Measurements from ENCODE around the gene HOXD13.

The HOXD13 gene

DNA sequence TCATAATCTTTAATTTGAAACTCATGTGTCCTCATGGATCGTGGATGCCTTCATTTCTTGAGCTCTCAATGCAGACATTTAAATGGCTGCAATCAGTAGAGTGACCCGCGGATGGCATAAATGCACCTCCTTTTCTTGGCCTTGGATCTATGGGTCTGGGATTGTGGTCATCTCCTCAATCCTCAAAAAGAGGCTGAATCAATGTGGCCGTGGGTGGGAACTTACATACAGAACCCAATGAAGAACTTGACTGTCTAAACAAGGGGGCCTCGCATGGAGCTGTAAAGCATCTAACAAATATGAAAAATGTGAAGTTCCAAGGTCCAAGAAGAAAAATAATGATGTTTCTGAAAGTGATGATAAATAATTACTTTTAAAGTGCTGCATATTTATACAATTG, 2.9 kb downstream of the HOXD13 start:
- DNase-seq: no peak

DNA sequence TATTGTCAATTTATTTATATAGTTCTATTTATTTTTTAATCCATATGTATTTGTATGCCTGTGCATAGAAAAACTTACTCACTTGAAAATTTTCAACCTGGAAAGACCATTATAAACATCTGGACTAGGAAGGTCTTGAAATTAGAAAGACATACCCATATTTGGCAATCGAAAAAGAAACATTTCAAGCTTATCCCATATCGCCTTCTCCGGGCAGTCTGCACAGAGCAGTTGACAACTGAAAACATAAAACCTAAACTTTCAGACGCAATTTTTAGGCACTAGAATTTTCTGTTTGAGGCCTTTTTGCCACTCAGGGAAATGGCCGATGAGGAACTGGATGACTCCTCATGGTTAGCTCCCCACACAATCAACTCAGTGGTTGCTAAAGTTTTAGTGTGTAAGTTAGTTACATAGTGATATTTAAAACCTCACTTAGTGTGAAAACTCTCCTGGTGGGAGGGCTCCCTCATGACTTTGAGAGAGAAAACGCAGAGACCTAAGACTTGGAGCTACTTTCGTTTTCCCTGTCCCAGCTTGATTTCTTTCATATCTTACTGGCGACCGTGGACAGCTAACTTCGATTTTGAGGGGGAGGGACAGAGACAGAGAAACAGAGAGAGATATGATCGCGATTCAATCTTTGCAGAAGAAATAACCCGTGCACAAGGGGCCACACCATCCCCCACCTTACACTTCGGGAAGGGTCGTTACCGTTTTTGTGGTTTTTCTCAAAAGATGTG, 3.9 kb downstream of the HOXD13 start:
- no peak for DNase-seq

DNA sequence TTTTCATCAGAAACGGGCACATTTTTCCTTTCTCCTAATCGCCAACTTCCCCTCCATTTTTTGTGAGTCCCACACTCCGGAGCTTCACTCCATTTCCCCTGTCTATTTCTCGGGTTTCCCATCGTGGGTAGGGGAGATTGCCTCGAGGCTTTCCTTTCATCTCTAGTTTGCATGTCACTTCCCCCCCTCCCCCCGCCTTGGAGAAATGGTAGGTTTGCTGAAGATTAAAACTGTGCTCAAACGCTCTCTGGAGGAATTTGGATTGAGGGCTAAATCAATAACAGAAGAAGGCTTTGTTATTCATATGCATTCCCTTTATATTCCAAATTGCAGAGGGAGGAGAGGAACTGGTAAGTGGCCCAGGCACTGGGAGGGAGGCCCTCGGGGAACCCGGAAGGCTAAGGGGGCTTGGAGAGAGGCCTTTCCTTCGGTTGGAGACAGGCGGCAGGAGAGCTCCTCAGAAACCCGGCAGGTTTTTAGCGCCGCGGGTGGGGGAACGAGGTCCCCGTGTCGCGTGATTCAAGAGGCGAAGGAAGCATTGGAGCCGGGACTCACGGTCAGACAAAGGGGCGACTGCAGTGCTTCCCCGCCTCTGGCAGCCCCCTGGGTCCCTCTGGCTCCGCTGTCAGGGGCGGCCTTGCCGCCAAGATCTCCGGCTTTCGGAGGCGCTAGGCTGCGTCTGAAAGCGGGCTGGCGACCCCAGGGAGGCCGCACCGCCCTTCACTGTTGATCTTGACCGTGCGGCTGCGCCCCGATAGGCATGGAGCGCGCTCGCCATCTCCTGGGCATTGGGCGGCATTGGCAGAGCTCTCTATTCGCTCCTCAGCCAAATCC, 4.7 kb downstream of the HOXD13 start:
- peak; percentile 40 for DNase-seq

DNA sequence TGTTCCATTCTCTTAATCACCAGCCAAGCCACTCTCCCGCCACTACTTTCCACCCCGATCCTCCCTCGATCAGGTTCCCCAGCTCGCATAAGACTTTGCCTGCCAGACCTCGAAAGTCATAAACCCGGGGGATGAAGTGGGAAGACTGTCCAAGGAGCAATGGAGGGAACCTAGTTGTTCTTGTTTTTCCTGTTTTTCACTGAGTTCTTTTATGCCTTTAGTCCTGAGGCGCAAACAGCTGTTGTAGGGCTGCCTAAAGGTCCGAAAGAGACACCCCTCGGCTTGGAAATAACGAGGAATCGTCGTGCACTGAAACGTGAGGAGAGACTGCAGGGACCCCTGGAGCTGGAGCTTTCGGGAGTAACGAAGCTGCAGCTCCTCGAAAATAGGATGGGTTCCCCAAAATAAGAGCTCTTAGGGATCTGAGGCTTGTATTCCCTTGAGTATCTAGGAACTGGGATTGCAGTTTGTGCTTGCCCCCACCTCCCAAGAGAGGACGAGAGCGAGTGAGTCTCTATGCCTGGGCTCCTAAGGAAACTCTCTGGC, 5.4 kb downstream of the HOXD13 start:
- DNase-seq: no peak

DNA sequence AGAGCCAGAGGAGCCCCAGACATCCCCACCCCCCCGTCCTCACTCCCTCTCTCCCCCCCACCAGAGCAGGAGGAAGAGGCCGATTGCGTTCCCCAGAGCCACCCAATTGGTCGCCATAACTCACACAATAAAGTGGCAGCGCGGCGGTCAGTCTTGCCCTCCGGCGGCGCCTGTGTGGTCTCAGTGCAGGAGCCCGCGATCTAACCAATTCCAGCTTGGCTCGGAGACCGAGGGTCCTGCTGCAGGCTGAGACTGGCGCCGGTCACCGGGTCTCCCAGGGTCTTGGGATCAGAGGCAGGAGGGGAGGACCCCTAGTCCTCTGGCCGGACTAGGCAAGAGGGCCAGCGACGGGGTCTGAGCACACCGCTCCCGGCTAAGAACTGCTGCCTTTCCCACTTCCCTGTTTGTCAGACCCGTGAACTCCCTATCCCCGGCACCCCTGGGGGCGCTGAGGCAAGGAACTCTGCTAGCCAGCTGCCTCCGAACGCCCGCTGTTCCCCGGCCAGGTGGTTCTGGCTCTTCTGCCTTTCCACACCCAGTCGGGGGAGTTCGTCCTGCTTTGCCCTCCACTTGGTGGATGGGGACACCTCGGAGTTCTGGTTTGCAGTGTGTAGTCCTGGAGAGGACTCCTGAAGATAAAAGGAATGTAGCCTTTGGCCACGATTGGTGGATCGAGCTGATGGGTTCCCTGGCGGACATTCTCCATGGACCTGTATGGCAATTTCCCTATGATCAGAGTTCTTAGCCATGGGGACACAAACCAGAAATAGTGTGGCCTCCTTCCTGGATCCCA, 6.0 kb downstream of the HOXD13 start:
- DNase-seq: no peak

DNA sequence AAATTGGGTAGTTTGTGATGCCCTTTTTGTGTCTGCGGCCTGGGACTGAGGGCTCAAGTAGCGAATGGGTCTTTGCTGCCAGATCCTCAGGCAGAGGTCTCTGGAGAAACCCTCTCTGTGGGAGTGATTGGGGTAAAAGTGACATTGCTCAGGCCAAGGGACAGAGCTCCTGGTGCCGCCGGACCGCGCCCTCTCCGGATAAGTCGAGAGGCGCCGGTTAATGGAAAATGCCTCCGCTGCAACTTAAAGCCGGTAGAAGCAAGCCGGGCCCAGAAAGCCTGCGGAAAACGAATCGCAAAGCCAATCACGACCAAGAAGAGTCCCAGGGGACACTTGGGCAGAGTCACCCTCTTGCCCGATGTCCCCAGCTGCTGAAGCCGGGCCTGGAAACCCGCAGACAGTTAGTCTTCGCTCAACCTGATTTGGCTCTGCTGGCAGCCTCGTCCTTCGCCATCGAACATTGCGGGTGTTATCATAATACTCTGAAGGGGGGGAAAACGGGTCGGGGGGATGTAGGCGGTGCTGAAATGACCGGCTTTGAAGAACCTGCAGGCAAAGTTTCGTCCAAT, 6.7 kb downstream of the HOXD13 start:
- no peak for DNase-seq

DNA sequence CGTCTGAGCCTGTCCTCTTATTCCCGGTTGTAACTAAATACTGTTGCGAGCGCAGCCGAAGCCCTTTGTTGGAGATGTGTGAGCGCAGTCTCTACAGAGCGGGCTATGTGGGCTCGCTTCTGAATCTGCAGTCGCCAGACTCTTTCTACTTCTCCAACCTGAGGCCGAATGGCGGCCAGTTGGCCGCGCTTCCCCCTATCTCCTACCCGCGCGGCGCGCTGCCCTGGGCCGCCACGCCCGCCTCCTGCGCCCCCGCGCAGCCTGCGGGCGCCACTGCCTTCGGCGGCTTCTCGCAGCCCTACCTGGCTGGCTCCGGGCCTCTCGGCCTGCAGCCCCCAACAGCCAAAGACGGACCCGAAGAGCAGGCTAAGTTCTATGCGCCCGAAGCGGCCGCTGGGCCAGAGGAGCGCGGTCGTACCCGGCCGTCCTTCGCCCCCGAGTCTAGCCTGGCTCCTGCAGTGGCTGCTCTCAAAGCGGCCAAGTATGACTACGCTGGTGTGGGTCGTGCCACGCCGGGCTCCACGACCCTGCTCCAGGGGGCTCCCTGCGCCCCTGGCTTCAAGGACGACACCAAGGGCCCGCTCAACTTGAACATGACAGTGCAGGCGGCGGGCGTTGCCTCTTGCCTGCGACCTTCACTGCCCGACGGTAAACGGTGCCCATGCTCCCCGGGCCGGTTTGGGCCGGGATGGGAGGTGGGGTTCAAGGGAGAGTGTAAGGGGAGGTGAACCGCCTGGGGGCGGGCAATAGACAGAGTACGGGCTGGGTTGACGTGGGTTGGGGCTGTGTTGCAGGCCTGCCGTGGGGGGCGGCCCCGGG, 7.4 kb downstream of the HOXD13 start, which contains the start of gene HOXD12:
Gene HOXD12, plus strand, starts transcription at position 68 of the 819 bp plus-strand sequence. Its CDS starts 7 bp downstream, at position 75.
- DNase-seq: no peak

DNA sequence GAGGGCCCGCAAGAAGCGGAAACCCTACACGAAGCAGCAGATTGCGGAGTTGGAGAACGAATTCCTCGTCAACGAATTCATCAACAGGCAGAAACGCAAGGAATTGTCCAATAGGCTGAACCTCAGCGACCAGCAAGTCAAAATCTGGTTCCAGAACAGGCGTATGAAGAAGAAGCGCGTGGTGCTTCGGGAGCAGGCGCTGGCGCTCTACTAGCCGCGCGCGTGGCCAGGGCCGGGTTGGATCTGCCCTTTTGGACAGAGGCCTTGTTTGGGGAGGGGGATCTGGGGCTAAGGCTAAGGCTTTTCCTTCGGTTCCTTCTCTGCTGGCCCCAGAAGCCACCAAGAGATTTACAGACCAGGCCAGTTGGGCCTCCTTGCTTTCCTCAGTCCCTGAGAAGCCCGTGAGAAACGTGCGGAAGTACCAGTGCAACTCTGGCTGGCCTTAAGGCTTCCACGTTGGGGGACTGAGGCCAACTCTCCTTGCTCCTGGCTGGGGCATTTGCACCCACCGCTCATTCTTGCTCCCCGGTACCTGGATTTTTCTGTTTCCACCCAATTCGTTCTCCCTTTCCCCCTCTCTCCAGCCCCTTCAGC, 8.1 kb downstream of the HOXD13 start:
- no peak for DNase-seq

DNA sequence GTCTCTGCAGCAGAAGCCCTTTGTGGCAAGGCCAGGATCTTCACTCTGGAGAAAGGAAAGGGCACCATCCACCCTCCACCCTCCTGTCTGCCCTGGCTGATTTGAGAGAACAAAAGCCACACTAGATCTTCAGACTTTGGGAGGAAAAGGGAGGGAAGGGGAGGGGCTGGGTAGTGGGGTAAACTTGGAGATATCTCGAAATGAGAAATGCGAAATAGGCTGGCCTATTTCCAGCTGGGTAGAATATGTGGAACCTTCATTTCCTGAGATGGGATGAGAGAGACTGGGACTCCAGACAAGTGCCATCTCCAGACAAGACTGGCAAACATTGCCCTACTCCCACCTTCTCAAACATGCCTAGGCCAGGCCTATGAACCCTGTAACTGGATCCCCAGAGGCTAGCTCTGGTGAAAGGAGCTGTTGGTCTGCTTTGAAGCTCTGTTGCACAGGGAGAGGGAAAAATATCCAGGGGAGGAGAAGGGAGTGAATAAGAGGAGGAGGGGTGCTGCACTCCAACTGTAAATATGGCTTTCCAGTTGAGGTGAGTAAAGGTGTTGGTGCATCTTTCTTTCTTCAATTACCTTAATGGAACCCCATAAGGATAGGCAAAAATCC, 8.8 kb downstream of the HOXD13 start:
- no peak for DNase-seq

DNA sequence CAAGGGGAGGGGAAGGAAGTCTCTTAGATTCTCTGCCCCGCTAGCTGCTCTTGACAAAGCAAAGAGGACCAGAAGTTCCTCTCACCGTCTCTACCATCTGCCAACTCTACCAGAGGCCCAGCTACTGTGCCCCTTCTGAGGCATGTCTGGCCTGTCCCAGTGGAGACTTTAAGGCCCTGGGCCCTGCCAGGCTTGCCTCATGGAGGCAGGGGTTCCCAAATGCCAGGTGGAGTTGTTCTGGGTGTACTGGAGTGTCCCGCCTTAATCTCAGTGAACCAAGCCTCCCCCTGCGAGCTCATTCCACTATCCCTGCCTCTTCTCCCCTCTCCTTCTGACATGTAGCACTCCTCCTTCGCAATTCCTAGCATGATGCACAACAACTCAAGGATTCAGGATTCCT, 9.3 kb downstream of the HOXD13 start:
- no peak for DNase-seq

DNA sequence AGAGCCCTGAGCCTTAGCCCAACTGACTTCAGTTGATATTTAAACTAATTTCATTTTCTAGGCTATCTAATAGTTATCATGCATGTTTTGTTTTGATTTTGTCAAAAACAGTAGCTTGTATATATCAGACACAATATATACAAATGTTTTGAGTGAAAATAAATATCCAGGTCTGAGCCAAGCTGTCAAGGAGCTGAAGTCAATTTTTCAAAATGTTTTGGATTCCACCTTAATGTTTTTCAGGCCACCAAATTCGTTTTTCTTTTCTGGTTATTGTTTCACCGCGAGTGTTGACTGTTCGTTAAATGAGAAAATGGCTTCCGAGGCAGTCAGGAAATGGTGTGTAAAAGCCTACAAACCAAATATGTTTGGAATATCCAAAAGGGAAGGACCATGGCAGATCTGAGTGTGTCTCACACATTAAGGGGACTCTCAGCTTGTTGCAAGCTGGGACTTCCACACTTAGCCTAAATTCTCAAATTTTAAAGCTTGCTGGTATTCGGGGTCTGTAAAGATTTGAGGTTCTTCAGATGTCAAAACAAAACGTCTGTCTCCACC, 9.9 kb downstream of the HOXD13 start:
- no peak for DNase-seq

DNA sequence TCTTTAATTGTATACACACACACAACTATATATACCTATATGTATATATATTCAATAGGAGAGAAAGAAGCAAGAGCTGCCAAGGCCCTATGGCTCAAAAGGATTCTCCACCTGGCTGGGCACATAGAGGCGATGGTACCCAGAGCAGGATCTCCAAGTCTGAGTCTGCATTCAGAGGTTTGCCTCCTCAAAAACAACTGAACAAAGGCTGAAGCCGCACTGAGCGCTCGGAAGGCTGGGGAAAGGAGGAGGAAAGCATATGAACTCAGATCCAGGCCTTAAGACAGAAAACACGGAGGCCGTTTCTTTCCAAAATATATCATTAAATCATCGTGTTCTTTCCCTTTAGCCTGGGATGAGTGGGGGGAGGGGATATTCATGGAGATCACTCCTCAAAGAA, 10.7 kb downstream of the HOXD13 start:
- no peak for DNase-seq

DNA sequence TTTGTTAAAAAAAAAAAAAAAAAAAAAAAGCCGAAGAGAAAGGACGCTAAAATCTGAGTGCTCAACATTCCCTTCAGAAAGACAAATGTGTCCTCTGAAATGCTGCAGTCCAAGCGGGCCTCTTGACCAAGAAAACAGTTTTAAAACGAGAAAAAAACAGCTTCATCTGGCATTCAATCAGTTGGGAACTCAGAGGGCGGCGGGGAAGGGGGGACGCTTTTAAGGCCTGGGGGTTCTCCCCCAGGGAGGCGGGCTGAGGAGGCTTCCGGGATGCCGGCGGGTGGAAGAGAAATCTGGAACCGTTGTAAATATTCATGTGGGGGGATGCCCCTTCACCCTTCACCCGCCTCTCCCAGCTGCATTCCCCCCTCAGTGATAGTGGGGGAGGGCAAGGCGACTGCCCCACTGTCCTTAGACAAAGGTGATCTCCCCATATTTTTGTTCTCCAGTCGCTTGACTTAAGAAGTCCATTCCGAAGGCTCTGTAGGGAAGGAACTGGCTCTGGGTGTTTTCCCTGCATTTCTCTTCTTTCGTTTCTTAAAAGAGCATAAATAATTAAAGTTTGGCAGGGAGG, 11.3 kb downstream of the HOXD13 start:
- DNase-seq: no peak

DNA sequence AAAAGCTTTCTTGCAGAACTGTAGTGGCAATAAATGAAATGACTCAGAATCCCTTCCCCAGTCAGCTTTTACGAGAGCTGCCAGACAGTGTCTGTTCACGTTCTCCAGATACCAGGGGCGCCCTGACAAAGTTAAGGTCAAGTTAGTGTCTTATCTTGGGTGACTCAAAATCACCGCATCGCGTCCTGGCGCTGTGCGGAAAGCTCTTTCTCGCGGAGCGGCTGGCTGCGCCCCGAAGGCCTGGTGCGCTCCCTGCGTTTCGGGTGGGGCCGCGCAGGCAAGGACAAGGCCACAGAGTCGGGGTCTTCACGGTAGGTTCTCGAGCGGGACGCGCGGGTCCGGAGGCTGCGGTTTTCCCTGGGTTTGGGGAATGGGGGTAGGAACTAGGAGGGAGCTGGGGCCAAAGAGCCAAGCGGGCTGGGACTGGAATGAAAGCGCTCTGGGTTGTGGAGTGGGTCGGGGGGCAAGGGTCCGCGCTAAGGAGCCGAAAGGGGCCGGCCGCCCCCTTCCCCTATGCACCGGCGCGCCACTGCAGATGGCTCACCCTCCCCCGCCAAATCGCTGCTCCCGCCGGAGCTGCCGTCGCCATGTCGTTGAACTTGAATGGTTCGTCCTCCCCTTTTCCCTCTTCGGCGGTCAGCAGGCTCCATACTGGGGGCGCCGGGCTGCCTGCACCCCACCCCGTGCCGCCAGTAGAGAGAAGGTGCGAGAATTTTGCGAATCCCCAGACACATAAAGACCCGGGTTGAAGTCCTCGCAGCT, 12.0 kb downstream of the HOXD13 start:
- no peak for DNase-seq

DNA sequence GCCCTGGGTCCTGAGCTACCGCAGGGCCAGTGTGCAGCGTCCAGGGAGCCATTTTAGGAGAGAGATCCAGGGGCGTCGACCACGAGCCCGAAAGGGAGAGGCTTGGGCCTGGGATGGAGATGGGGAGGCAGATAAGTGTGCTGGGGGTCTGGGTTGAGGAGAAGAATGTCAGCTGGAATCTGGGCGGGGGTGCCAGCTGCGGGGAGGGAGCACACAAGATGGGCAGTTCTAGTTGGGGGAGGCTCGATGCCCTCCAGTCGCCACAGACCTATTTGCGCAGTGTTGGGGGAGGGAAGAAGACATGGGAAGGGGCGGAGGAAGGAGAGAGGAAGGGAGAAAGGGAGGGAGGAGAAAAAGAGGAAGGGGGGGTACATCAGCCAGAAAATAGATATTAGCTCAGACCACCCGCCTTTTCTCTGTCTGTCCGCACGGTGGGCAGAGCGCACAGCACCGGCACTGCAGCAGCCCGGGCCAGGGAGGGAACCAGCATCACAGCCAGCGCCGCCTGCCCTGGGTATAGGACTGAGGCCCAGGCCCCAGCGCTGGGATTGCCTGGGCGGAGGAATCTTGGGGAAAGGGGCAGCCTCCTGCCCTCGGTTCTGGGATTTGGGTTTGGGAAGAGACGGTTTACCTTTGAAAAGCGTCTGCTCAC, 12.7 kb downstream of the HOXD13 start:
- DNase-seq: no peak

DNA sequence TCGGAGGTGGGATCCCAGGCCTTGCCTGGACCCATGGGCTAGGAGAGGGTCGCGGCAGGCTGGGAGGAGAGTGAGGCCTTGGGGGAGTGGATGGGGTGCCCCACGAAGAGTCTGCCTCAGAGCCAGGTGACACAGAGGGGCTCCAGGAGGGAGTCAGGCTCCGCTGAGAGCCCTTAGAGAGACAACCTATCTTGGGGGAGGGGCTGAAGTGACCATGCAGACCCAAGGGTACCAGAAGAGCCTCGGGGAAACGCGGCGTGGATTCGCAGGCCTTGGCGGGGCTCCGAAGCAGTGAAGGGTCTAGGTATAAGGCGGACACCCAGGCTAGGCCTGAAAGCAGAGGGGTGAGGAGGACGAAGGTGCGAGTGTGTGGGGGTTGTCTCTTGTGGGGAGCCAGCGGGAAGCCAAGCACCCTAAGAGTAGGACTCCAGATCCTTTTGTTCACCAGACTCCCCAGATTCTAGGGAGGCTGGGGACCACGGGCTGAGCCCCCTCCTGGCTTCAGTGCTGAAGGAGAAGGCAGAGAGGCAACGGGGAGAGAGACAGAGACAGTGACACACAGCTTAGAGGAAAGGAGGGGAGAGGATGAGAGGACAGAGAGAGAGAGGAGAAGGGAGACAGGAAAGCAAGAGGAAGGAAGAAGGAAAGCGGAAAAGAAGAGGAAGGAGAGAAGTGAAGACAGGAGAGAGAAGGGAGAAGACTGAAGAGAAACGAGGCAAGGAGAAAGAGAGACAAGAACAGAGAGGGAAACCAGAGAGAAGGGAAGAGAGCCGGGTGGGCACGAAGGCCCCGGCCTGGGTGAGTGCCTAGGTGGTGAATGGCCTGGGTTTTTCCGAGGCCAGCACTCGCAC, 13.4 kb downstream of the HOXD13 start:
- DNase-seq: no peak

DNA sequence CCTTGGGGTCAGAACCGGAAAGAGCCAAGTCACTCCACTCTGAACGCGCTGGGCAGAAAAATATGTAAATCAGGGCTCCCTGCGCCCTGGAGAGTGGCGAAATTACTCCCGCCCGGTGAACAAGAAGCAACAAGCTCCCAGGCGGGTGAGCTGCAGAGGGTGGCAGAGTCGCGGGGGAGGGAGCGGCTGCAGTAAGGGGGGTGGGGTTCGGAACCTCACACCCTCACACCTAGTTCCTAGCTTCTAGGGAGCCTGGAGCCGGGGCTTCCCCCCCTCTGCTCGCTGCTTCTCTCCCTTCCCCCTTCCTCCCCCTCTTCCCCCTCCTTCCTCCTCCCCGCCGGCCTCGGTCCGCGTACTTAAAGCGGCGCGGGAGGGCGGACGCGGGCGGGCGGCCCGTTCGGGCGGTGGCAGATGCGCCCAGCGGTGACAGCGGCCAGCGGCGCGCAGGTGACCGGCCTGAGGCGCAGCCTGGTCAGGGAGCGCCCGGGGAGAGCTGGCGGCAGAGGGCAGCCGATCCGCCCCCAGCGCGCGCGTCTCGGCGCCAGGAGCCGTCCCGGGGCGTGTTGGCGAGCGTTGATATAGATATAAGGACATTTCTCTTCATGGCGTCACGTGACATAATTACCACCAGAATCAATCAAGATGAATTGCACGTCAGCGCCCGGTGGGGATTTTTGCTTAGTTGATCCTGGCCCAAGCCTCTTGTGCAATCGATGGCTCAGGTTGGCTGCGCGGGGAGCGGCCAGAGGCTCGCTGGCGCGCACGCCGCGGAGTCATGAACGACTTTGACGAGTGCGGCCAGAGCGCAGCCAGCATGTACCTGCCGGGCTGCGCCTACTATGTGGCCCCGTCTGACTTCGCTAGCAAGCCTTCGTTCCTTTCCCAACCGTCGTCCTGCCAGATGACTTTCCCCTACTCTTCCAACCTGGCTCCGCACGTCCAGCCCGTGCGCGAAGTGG, 14.3 kb downstream of the HOXD13 start, which contains the start of gene HOXD11:
Gene HOXD11, plus strand, starts transcription at position 700 of the 959 bp plus-strand sequence. Its CDS starts 76 bp downstream, at position 776.
- DNase-seq: no peak
